A549 (cell line): ENCODE data around the gene F5. TPM values are rescaled to one million over a fixed set of nuclear protein-coding genes. Genes with fewer than 3 reads are reported as not detected.

ENCODE experiments used
- ATAC-seq, 2 experiments: fragments of 200-7000 bp in 1 of 2; fragments of >200 bp in 1 of 2; cut with Nextera tagmentation in 1 of 2; cut with Tn5 transposase in 1 of 2; 3 replicates each; pipeline versions ENCODE4 v1.8.0 to v1.9.1; 2018 to 2020; ENCODE audit warnings: mild to moderate bottlenecking in 1 of 2, moderate library complexity in 1 of 2
- CTCF ChIA-PET: fragments of 300-600 bp; sonication (Branson Sonifier 250); formaldehyde crosslinking; extraction: SDS; loops from one replicate; lab custom pipeline; 2021; ENCODE audit warnings: antibody characterized with exemption, inconsistent platforms; lab: Yijun Ruan, JAX
- POLR2A ChIA-PET: fragments of 350-600 bp; formaldehyde crosslinking; extraction: SDS; loops from one replicate; lab custom pipeline; 2021; ENCODE audit warnings: antibody characterized with exemption, inconsistent platforms; lab: Yijun Ruan, JAX
- DNase-seq, 2 experiments: peaks; one replicate each; pipeline versions ENCODE4 v3.0.0 to v3.0.0-alpha.2; 2011 to 2016; ENCODE audit warnings: low read depth in 1 of 2, low spot score in 1 of 2
- FAIRE-seq: peaks from 2 replicates; lab custom pipeline; 2011; peaks lifted over from hg19 to GRCh38; lab: Jason Lieb, UNC
- H3K27ac ChIP-seq, 2 experiments: fragments of >200 bp; sonication (Bioruptor Twin); formaldehyde crosslinking; 3 replicates each; pipeline ENCODE4 v1.5.1; 2016 to 2017
- H3K4me1 ChIP-seq: fragments of >200 bp; sonication (Bioruptor Twin); formaldehyde crosslinking; 3 replicates; pipeline ENCODE4 v1.6.1; 2016
- H3K4me2 ChIP-seq: fragments of >200 bp; sonication (Bioruptor Twin); formaldehyde crosslinking; 3 replicates; pipeline ENCODE4 v1.6.1; 2016
- H3K4me3 ChIP-seq: fragments of >200 bp; sonication (Bioruptor Twin); formaldehyde crosslinking; 3 replicates; pipeline ENCODE4 v1.5.1; 2016
- H3K9me3 ChIP-seq: fragments of >200 bp; sonication (Bioruptor Twin); formaldehyde crosslinking; 3 replicates; pipeline ENCODE4 v1.6.1; 2016
- BHLHE40 ChIP-seq: IDR thresholded peaks from 2 replicates; pipeline ENCODE4 v1.6.1; 2012; ENCODE audit warnings: low read depth, low read length, inconsistent platforms
- CBX2 ChIP-seq: fragments of 200-600 bp; sonication (generic); IDR thresholded peaks from 2 replicates; pipeline ENCODE4 v1.6.1; 2016; ENCODE audit warnings: low read depth, mild to moderate bottlenecking, borderline replicate concordance
- EHF ChIP-seq: fragments of 250-450 bp; sonication (Bioruptor Pico); IDR thresholded peaks from 2 replicates; pipeline ENCODE4 v1.5.0; 2020; ENCODE audit warnings: mild to moderate bottlenecking
- EHMT2 ChIP-seq: fragments of 200-600 bp; sonication (generic); IDR thresholded peaks from 2 replicates; pipeline ENCODE4 v1.6.1; 2016; ENCODE audit warnings: antibody characterized with exemption, low read depth, mild to moderate bottlenecking, moderate library complexity
- ELK1 ChIP-seq: fragments of 150-350 bp; IDR thresholded peaks from 2 replicates; pipeline ENCODE4 v1.6.1; 2014; ENCODE audit warnings: low read depth, mild to moderate bottlenecking, low read length
- EP300 ChIP-seq, 2 experiments: fragments of >200 bp; sonication (Bioruptor Twin); formaldehyde crosslinking; IDR thresholded peaks; 2 replicates in 1 of 2; 3 replicates in 1 of 2; pipeline ENCODE4 v1.6.1; 2016 to 2017
- FOSB ChIP-seq: fragments of 250-450 bp; sonication (Bioruptor Pico); IDR thresholded peaks from 2 replicates; pipeline ENCODE4 v1.5.0; 2020; ENCODE audit warnings: mild to moderate bottlenecking, moderate library complexity
- FOSL2 ChIP-seq, 2 experiments: fragments of 450-650 bp in 1 of 2; fragments of >200 bp in 1 of 2; sonication (Bioruptor Twin) in 1 of 2; formaldehyde crosslinking; IDR thresholded peaks; 2 replicates each; pipeline versions ENCODE4 v1.5.0 to v1.6.1; 2016 to 2020; ENCODE audit warnings: mild to moderate bottlenecking in 1 of 2, moderate library complexity in 1 of 2
- HOXB13 ChIP-seq: fragments of 250-450 bp; sonication (Bioruptor Pico); IDR thresholded peaks from 2 replicates; pipeline ENCODE4 v1.5.0; 2020; ENCODE audit warnings: low read depth, mild to moderate bottlenecking, moderate library complexity
- JUN ChIP-seq, 2 experiments: fragments of >200 bp; sonication (Bioruptor Twin); formaldehyde crosslinking; IDR thresholded peaks; 2 replicates in 1 of 2; 3 replicates in 1 of 2; pipeline ENCODE4 v1.6.1; 2016 to 2017
- JUNB ChIP-seq: fragments of >200 bp; sonication (Bioruptor Twin); formaldehyde crosslinking; IDR thresholded peaks from 2 replicates; pipeline ENCODE4 v1.6.1; 2016
- KDM5A ChIP-seq: fragments of 200-600 bp; sonication (generic); IDR thresholded peaks from 2 replicates; pipeline ENCODE4 v1.6.1; 2016; ENCODE audit warnings: antibody characterized with exemption, mild to moderate bottlenecking
- MAFK ChIP-seq: fragments of 450-650 bp; IDR thresholded peaks from 2 replicates; pipeline ENCODE4 v1.6.1; 2014; ENCODE audit not compliant: partially characterized antibody
- PBX3 ChIP-seq: IDR thresholded peaks from 2 replicates; pipeline ENCODE4 v1.6.1; 2012
- PHF8 ChIP-seq: fragments of 200-600 bp; sonication (generic); IDR thresholded peaks from 2 replicates; pipeline ENCODE4 v1.6.1; 2016; ENCODE audit warnings: low read depth, mild to moderate bottlenecking, antibody characterized with exemption, moderate library complexity, borderline replicate concordance
- RAD21 ChIP-seq, 2 experiments: fragments of >200 bp in 1 of 2; sonication (Bioruptor Twin) in 1 of 2; formaldehyde crosslinking in 1 of 2; IDR thresholded peaks in 1 of 2; conservative IDR thresholded peaks in 1 of 2; 2 replicates in 1 of 2; 3 replicates in 1 of 2; pipeline ENCODE4 v1.6.1; 2012 to 2018; ENCODE audit warnings: inconsistent platforms in 1 of 2
- RARB ChIP-seq: fragments of 250-450 bp; sonication (Bioruptor Pico); IDR thresholded peaks from 2 replicates; pipeline ENCODE4 v1.8.0; 2021; ENCODE audit warnings: mild to moderate bottlenecking, moderate library complexity
- RFX5 ChIP-seq: fragments of 450-650 bp; IDR thresholded peaks from 2 replicates; pipeline ENCODE4 v1.7.1; 2014; ENCODE audit warnings: antibody characterized with exemption, mild to moderate bottlenecking, moderate library complexity
- RNF2 ChIP-seq: fragments of 200-600 bp; sonication (generic); IDR thresholded peaks from 2 replicates; pipeline ENCODE4 v1.6.1; 2016; ENCODE audit warnings: low read depth, mild to moderate bottlenecking, antibody characterized with exemption, moderate library complexity, borderline replicate concordance
- TP53 ChIP-seq: fragments of 250-450 bp; sonication (Bioruptor Pico); IDR thresholded peaks from 2 replicates; pipeline ENCODE4 v1.5.0; 2021; ENCODE audit warnings: mild to moderate bottlenecking, moderate library complexity
- USF2 ChIP-seq: fragments of 450-650 bp; IDR thresholded peaks from 2 replicates; pipeline ENCODE4 v1.6.1; 2014; ENCODE audit warnings: antibody characterized with exemption
- ZFP36 ChIP-seq: fragments of 450-650 bp; IDR thresholded peaks from 2 replicates; pipeline ENCODE4 v1.6.1; 2014; ENCODE audit warnings: borderline replicate concordance; ENCODE audit not compliant: partially characterized antibody
- WGBS: methylation state at CpG from one replicate; pipeline ENCODE4 v1.1.6; 2017; ENCODE audit errors: missing lambda C conversion rate; 5-methylcytosine and 5-hydroxymethylcytosine counted together
- polyA plus RNA-seq, 4 experiments: library from polyadenylated mRNA; depleted of rRNA in 3 of 4; stranded (reverse); fragments of >200 nt; fragmentation: RNase III in 1 of 4; extraction: RNeasy Plus Mini Kit Qiagen cat#74134 plus additional on column Dnase treatment in 1 of 4; gene quantifications; 2 replicates in 3 of 4; 3 replicates in 1 of 4; pipeline ENCODE4 v1.2.3, GENCODE V29; 2011 to 2017

F5 gene
- polyA plus RNA-seq, 2 of the 4 experiments (the other 2 are of a cell fraction), result 0.04 to 0.36 TPM

GRCh38 chr1:169624122-169624521 lies 37.8 kb upstream of the F5 start:
- Histone ChIP-seq H3K4me3 (no peak overlapping the region), H3K4me1 (no peaks in the 10 kb centered on the region), H3K27ac (no peak overlapping the region), H3K9me3 (no peaks in the 10 kb centered on the region), H3K4me2 (no peak overlapping the region)
- no peak for TF ChIP-seq PBX3
- no peak for TF ChIP-seq RNF2
- no peak for TF ChIP-seq EHF (CRISPR knock-in tag)
- TF ChIP-seq EP300 (IDR thresholded peaks at IDR 0.05), result no peak
- TF ChIP-seq MAFK, result no peak
- no peak for TF ChIP-seq RARB (CRISPR knock-in tag)
- CTCF ChIA-PET, result no interaction called here
- ATAC-seq (no peak), FAIRE-seq (no peak), DNase-seq (no peak)
- POLR2A ChIA-PET, result no interaction called here

GRCh38 chr1:169623132-169623926 lies 37.0 kb upstream of the F5 start:
- FAIRE-seq (no peak), ATAC-seq (no peak), DNase-seq (no peak)
- ChIA-PET POLR2A (no interaction called here), CTCF (no interaction called here)
- 33% methylated on average over 6 of the region's 6 CpGs for WGBS
- no peaks in the 10 kb centered on the region for H3K9me3 ChIP-seq
- no peaks in the 10 kb centered on the region for H3K4me1 ChIP-seq
- H3K4me3 ChIP-seq, result no peak overlapping the region
- no peak overlapping the region for H3K27ac ChIP-seq
- H3K4me2 ChIP-seq, result no peak overlapping the region
- no peak for TF ChIP-seq BHLHE40
- no peak for TF ChIP-seq ZFP36
- TF ChIP-seq USF2, result no peak
- no peak for TF ChIP-seq ELK1
- no peak for TF ChIP-seq RAD21 (conservative IDR thresholded peaks at IDR 0.05 in 1 of 2, IDR thresholded peaks at IDR 0.05 in 1 of 2)
- no peak for TF ChIP-seq PBX3
- TF ChIP-seq PHF8, result no peak
- no peak for TF ChIP-seq JUN (IDR thresholded peaks at IDR 0.05)
- TF ChIP-seq HOXB13 (CRISPR knock-in tag), result no peak
- TF ChIP-seq RFX5, result no peak
- TF ChIP-seq FOSB (CRISPR knock-in tag), result no peak
- no peak for TF ChIP-seq RNF2
- no peak for TF ChIP-seq JUNB
- TF ChIP-seq MAFK, result no peak
- no peak for TF ChIP-seq TP53
- no peak for TF ChIP-seq FOSL2 (IDR thresholded peaks at IDR 0.05)
- no peak for TF ChIP-seq FOSL2 (CRISPR knock-in tag; IDR thresholded peaks at IDR 0.05)
- no peak for TF ChIP-seq CBX2
- TF ChIP-seq KDM5A, result no peak
- no peak for TF ChIP-seq EHMT2
- TF ChIP-seq, all 56 proteins: peak for 0
